ENCODE data around the gene MPPED1. TPM values are rescaled to one million over a fixed set of nuclear protein-coding genes. Genes with fewer than 3 reads are reported as not detected.

MPPED1 gene
- total and polyA plus RNA-seq, 9 donors = 0.21 to 4.5 (median 0.52) TPM

GRCh38 chr22:43505423-43505822 is 93.6 kb downstream of the MPPED1 start:
- Histone ChIP-seq H3K36me3 (ENCODE audit: control insufficient read depth, insufficient read depth, low read length) (no peaks in the 10 kb centered on the region), H3K9me3 (replicated peaks; ENCODE audit: control insufficient read depth, low read depth, low read length) (no peaks in the 10 kb centered on the region), H3K4me1 (ENCODE audit: control insufficient read depth, insufficient read depth, low read length) (no peaks in the 10 kb centered on the region), H3K27me3 (ENCODE audit: control insufficient read depth, insufficient read depth, low read length) (no peaks in the 10 kb centered on the region), H3K4me3 (ENCODE audit: low read length) (no peak overlapping the region), H3K27ac (ENCODE audit: low read length) (no peak overlapping the region)
- 92% methylated on average over 14 of the region's 14 CpGs for WGBS (ENCODE audit: insufficient coverage)
- no peak for DNase-seq

DNA sequence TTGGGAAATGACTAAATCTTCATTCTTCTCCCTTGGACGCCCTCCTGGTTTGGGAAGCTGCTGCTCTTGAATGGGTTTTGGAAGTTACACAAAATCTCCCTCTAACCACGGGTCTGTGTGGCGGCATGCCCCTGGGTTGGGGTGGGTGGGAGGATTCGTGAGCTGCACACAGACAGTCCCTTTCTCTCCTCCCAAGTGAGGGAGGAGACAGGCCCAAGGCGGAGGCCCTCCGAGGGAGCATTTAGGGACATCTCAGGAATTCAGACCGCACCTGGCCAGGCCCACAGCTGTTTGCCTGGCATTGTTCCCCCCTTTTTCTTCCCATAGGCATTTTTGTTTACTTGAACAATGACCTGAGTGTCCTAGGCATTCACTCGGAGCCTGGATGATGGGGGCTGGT is 94.1 kb downstream of the MPPED1 start:
- WGBS (ENCODE audit: insufficient coverage) = 53% methylated on average over 2 of the region's 8 CpGs
- no peaks in the 10 kb centered on the region for H3K4me1 ChIP-seq (ENCODE audit: control insufficient read depth, insufficient read depth, low read length)
- DNase-seq = no peak
- no peaks in the 10 kb centered on the region for H3K27me3 ChIP-seq (ENCODE audit: control insufficient read depth, insufficient read depth, low read length)
- H3K36me3 ChIP-seq (ENCODE audit: control insufficient read depth, insufficient read depth, low read length) = no peaks in the 10 kb centered on the region
- no peak overlapping the region for H3K4me3 ChIP-seq (ENCODE audit: low read length)
- H3K27ac ChIP-seq (ENCODE audit: low read length) = no peak overlapping the region
- H3K9me3 ChIP-seq (replicated peaks; ENCODE audit: control insufficient read depth, low read depth, low read length) = no peaks in the 10 kb centered on the region

GRCh38 chr22:43506487-43506886 is 94.7 kb downstream of the MPPED1 start:
- H3K4me3 ChIP-seq (ENCODE audit: low read length) = no peak overlapping the region
- no peaks in the 10 kb centered on the region for H3K27me3 ChIP-seq (ENCODE audit: control insufficient read depth, insufficient read depth, low read length)
- 70% methylated on average over 9 of the region's 12 CpGs for WGBS (ENCODE audit: insufficient coverage)
- no peaks in the 10 kb centered on the region for H3K4me1 ChIP-seq (ENCODE audit: control insufficient read depth, insufficient read depth, low read length)
- no peaks in the 10 kb centered on the region for H3K9me3 ChIP-seq (replicated peaks; ENCODE audit: control insufficient read depth, low read depth, low read length)
- no peak overlapping the region for H3K27ac ChIP-seq (ENCODE audit: low read length)
- H3K36me3 ChIP-seq (ENCODE audit: control insufficient read depth, insufficient read depth, low read length) = no peaks in the 10 kb centered on the region
- no peak for DNase-seq

GRCh38 chr22:43507235-43507634 is 95.4 kb downstream of the MPPED1 start:
- Histone ChIP-seq H3K27me3 (ENCODE audit: control insufficient read depth, insufficient read depth, low read length) (no peaks in the 10 kb centered on the region), H3K4me1 (ENCODE audit: control insufficient read depth, insufficient read depth, low read length) (no peaks in the 10 kb centered on the region), H3K36me3 (ENCODE audit: control insufficient read depth, insufficient read depth, low read length) (no peaks in the 10 kb centered on the region), H3K27ac (ENCODE audit: low read length) (no peak overlapping the region), H3K9me3 (replicated peaks; ENCODE audit: control insufficient read depth, low read depth, low read length) (no peaks in the 10 kb centered on the region), H3K4me3 (ENCODE audit: low read length) (no peak overlapping the region)
- no peak for DNase-seq
- 54% methylated on average over 4 of the region's 8 CpGs for WGBS (ENCODE audit: insufficient coverage)

DNA sequence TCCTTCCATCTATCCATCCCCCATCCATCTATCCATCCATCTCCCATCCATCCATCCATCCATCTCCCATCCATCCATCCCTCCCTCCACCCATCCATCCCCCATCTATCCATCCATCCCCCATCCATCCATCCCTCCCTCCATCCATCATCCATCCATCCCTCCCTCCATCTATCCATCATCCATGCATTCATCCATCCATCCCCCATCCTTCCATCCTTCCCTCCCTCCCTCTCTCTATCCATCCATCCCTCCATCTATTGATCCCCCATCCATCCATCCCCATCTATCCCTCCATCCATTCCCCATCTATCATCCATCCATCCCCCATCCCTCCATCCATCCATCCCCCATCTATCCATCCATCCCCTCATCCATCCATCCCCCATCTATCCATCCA is 96.7 kb downstream of the MPPED1 start:
- Histone ChIP-seq H3K4me3 (ENCODE audit: low read length) (no peak overlapping the region), H3K27ac (ENCODE audit: low read length) (no peak overlapping the region), H3K9me3 (replicated peaks; ENCODE audit: control insufficient read depth, low read depth, low read length) (no peaks in the 10 kb centered on the region), H3K36me3 (ENCODE audit: control insufficient read depth, insufficient read depth, low read length) (no peaks in the 10 kb centered on the region), H3K4me1 (ENCODE audit: control insufficient read depth, insufficient read depth, low read length) (no peaks in the 10 kb centered on the region), H3K27me3 (ENCODE audit: control insufficient read depth, insufficient read depth, low read length) (no peaks in the 10 kb centered on the region)
- DNase-seq = no peak

GRCh38 chr22:43509337-43509736 is 97.5 kb downstream of the MPPED1 start:
- H3K4me3 ChIP-seq (ENCODE audit: low read length) = no peak overlapping the region
- DNase-seq = no peak
- H3K36me3 ChIP-seq (ENCODE audit: control insufficient read depth, insufficient read depth, low read length) = no peaks in the 10 kb centered on the region
- H3K9me3 ChIP-seq (replicated peaks; ENCODE audit: control insufficient read depth, low read depth, low read length) = no peaks in the 10 kb centered on the region
- no peak overlapping the region for H3K27ac ChIP-seq (ENCODE audit: low read length)
- no peaks in the 10 kb centered on the region for H3K4me1 ChIP-seq (ENCODE audit: control insufficient read depth, insufficient read depth, low read length)
- WGBS (ENCODE audit: insufficient coverage) = 97% methylated on average over 2 of the region's 2 CpGs
- no peaks in the 10 kb centered on the region for H3K27me3 ChIP-seq (ENCODE audit: control insufficient read depth, insufficient read depth, low read length)

GRCh38 chr22:43510281-43511070 is 98.7 kb downstream of the MPPED1 start:
- Histone ChIP-seq H3K4me3 (ENCODE audit: low read length) (no peak overlapping the region), H3K27me3 (ENCODE audit: control insufficient read depth, insufficient read depth, low read length) (no peaks in the 10 kb centered on the region), H3K4me1 (ENCODE audit: control insufficient read depth, insufficient read depth, low read length) (no peaks in the 10 kb centered on the region), H3K36me3 (ENCODE audit: control insufficient read depth, insufficient read depth, low read length) (no peaks in the 10 kb centered on the region), H3K9me3 (replicated peaks; ENCODE audit: control insufficient read depth, low read depth, low read length) (no peaks in the 10 kb centered on the region), H3K27ac (ENCODE audit: low read length) (no peak overlapping the region)
- no peak for DNase-seq
- WGBS (ENCODE audit: insufficient coverage) = 82% methylated on average over 7 of the region's 9 CpGs

- Histone ChIP-seq H3K27ac (ENCODE audit: low read length) (no peak overlapping the region), H3K4me3 (ENCODE audit: low read length) (no peak overlapping the region), H3K4me1 (ENCODE audit: control insufficient read depth, insufficient read depth, low read length) (no peaks in the 10 kb centered on the region), H3K27me3 (ENCODE audit: control insufficient read depth, insufficient read depth, low read length) (no peaks in the 10 kb centered on the region), H3K36me3 (ENCODE audit: control insufficient read depth, insufficient read depth, low read length) (no peaks in the 10 kb centered on the region), H3K9me3 (replicated peaks; ENCODE audit: control insufficient read depth, low read depth, low read length) (no peaks in the 10 kb centered on the region)
- 70% methylated on average over 9 of the region's 16 CpGs for WGBS (ENCODE audit: insufficient coverage)
- DNase-seq = no peak
These were observed 99.6 kb downstream of the MPPED1 start for GRCh38 chr22:43511276-43511910.

DNA sequence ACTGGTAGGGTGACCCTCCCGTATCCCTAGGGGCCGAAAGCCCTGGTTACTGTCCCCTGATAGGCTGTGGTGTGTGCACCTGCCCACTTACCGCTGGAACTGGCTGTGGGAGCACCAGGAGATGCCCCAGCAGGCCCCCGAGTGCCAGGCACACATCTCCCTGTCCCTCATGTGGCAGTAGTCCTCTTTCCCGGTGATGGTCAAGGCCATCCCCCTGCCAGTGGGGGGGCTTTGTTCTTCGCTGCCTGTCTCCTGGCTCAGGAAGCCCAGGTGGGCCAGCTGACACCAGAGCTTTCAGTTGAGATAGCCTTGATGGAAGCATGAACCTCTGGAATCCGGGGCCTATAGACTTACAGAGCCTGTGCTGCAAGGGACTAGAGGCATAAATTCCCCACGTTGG is 100.5 kb downstream of the MPPED1 start:
- no peak overlapping the region for H3K27ac ChIP-seq (ENCODE audit: low read length)
- H3K27me3 ChIP-seq (ENCODE audit: control insufficient read depth, insufficient read depth, low read length) = peaks cover 3% of the 10 kb centered on the region
- H3K36me3 ChIP-seq (ENCODE audit: control insufficient read depth, insufficient read depth, low read length) = no peaks in the 10 kb centered on the region
- WGBS (ENCODE audit: insufficient coverage) = 80% methylated on average over 7 of the region's 8 CpGs
- DNase-seq = no peak
- H3K9me3 ChIP-seq (replicated peaks; ENCODE audit: control insufficient read depth, low read depth, low read length) = no peaks in the 10 kb centered on the region
- H3K4me3 ChIP-seq (ENCODE audit: low read length) = no peak overlapping the region
- H3K4me1 ChIP-seq (ENCODE audit: control insufficient read depth, insufficient read depth, low read length) = no peaks in the 10 kb centered on the region

DNA sequence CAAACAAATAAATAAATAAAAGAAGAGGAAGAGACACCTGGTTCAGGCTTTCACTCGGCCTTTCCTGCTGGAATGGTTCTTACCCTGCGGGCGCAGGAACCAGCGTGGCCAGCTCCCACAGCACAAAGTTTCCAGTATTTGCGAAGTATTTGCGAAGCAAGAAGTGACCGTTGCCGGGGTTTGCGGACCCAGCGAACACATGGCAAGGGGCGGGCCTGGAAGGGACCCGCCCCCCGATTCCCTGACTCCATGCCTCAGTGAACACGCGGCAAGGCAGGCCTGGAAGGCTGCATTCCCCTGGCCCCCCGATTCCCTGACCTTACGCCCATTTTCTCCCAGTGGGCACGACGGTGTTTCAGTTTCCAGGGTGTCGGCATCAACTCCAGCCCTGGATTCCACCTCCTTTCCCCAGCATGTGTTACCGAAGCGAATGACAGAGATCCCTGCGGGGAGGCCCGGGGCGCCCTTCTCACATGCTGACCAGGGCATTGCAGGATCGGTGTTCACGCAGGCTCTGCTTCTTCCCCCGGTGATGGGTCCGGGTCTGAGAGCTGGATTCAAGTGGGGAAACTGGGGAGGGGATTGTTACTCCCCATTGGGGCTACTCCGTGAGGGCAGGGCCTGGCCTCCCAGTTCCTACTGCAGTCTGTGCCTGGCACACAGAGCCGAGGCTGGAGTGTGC is 102.8 kb downstream of the MPPED1 start:
- peaks cover 3% of the 10 kb centered on the region for H3K27me3 ChIP-seq (ENCODE audit: control insufficient read depth, insufficient read depth, low read length)
- H3K36me3 ChIP-seq (ENCODE audit: control insufficient read depth, insufficient read depth, low read length) = no peaks in the 10 kb centered on the region
- H3K9me3 ChIP-seq (replicated peaks; ENCODE audit: control insufficient read depth, low read depth, low read length) = no peaks in the 10 kb centered on the region
- H3K27ac ChIP-seq (ENCODE audit: low read length) = no peak overlapping the region
- H3K4me3 ChIP-seq (ENCODE audit: low read length) = no peak overlapping the region
- no peaks in the 10 kb centered on the region for H3K4me1 ChIP-seq (ENCODE audit: control insufficient read depth, insufficient read depth, low read length)
- 78% methylated on average over 26 of the region's 31 CpGs for WGBS (ENCODE audit: insufficient coverage)
- DNase-seq = no peak
